HCT116 (cell line): Measurements from ENCODE around the gene MRPL34. TPM values are rescaled to one million over a fixed set of nuclear protein-coding genes. Genes with fewer than 3 reads are reported as not detected.

Source experiments
- ATAC-seq: fragments of 200-7000 bp; cut with Tn5 transposase; 2 replicates; pipeline ENCODE4 v1.9.1; 2020; ENCODE audit warnings: mild to moderate bottlenecking, moderate library complexity
- BruUV-seq: library from RNA; stranded (reverse); fragments of 400-500 nt; replicated peaks from 2 replicates; lab custom pipeline; 2021; lab: Mats Ljungman, UMichigan
- CTCF ChIA-PET: fragments of 300-600 bp; sonication (Branson Sonifier 250); formaldehyde crosslinking; loops from one replicate; lab custom pipeline; 2021; ENCODE audit warnings: antibody characterized with exemption; lab: Charles Lee
- POLR2A ChIA-PET: fragments of 300-600, 350-600 bp; sonication (Branson Sonifier 250); formaldehyde crosslinking; loops from one replicate; lab custom pipeline; 2021; ENCODE audit warnings: antibody characterized with exemption; lab: Charles Lee
- RAD21 ChIA-PET, 2 experiments: fragments of 300-600 bp; sonication (Branson Sonifier 250); formaldehyde crosslinking; loops; one replicate each; lab custom pipeline; 2023; ENCODE audit warnings: low total read pairs in 2 of 2; ENCODE audit not compliant: uncharacterized antibody in 2 of 2, unreplicated experiment in 2 of 2, low non-redundant PET in 1 of 2; lab: Charles Lee
- DNase-seq: peaks from one replicate; pipeline ENCODE4 v3.0.0-alpha.2; 2010; ENCODE audit warnings: low read depth, low spot score
- H2AFZ ChIP-seq: fragments of 200-600 bp; shearing (Covaris generic), sonication (generic); 2 replicates; pipeline ENCODE4 v1.6.1; 2017; ENCODE audit warnings: low read depth, mixed run types, mixed read lengths, antibody characterized with exemption, low read length; ENCODE audit not compliant: poor library complexity, severe bottlenecking
- H3K27ac ChIP-seq: 2 replicates; pipeline ENCODE4 v1.5.1; 2012; ENCODE audit warnings: low read depth, low read length
- H3K27me3 ChIP-seq: fragments of 200-600 bp; sonication (generic); 2 replicates; pipeline ENCODE4 v1.6.1; 2016; ENCODE audit warnings: mixed run types, low read length, mixed read lengths; ENCODE audit not compliant: insufficient read depth
- H3K36me3 ChIP-seq, 2 experiments: fragments of 200-500 bp in 1 of 2; fragments of 200-600 bp in 1 of 2; sonication (Bioruptor generic) in 1 of 2; sonication (generic) in 1 of 2; 2 replicates each; pipeline versions ENCODE4 v1.5.1 to v1.6.1; 2014 to 2016; ENCODE audit warnings: low read length in 2 of 2, inconsistent platforms in 1 of 2, mixed read lengths in 1 of 2, mixed run types in 1 of 2; ENCODE audit not compliant: insufficient read depth in 2 of 2, control insufficient read depth in 1 of 2
- H3K4me1 ChIP-seq, 2 experiments: fragments of 200-600 bp in 1 of 2; sonication (generic) in 1 of 2; 2 replicates each; pipeline versions ENCODE4 v1.5.1 to v1.6.1; 2012 to 2017; ENCODE audit warnings: low read length in 2 of 2, inconsistent platforms in 1 of 2, mild to moderate bottlenecking in 1 of 2, mixed read lengths in 1 of 2, mixed run types in 1 of 2, moderate library complexity in 1 of 2; ENCODE audit not compliant: insufficient read depth in 2 of 2, control insufficient read depth in 1 of 2
- H3K4me2 ChIP-seq: fragments of 200-600 bp; sonication (generic); 2 replicates; pipeline ENCODE4 v1.6.1; 2017; ENCODE audit warnings: mixed run types, low read length, mixed read lengths
- H3K4me3 ChIP-seq, 2 experiments: fragments of 200-600 bp in 1 of 2; sonication (generic) in 1 of 2; replicated peaks in 1 of 2; 2 replicates each; pipeline ENCODE4 v1.5.1; 2011 to 2016; ENCODE audit warnings: low read length in 2 of 2, control low read depth in 1 of 2, low read depth in 1 of 2, mild to moderate bottlenecking in 1 of 2, mixed read lengths in 1 of 2, mixed run types in 1 of 2
- H3K79me2 ChIP-seq: fragments of 200-600 bp; sonication (generic); 2 replicates; pipeline ENCODE4 v1.6.1; 2017; ENCODE audit warnings: mild to moderate bottlenecking, mixed run types, low read length, moderate library complexity, mixed read lengths; ENCODE audit not compliant: insufficient read depth
- H3K9ac ChIP-seq: fragments of 200-600 bp; sonication (generic); 2 replicates; pipeline ENCODE4 v1.6.1; 2016; ENCODE audit warnings: low read length, mixed read lengths
- H3K9me2 ChIP-seq: fragments of 200-600 bp; sonication (generic), shearing (Covaris generic); 2 replicates; pipeline ENCODE4 v1.6.1; 2017; ENCODE audit warnings: mixed run types, mild to moderate bottlenecking, moderate library complexity; ENCODE audit not compliant: insufficient read depth
- H3K9me3 ChIP-seq, 2 experiments: fragments of 200-500 bp in 1 of 2; fragments of 200-600 bp in 1 of 2; sonication (Bioruptor generic) in 1 of 2; sonication (generic) in 1 of 2; 2 replicates each; pipeline ENCODE4 v1.6.1; 2014 to 2017; ENCODE audit warnings: low read length in 2 of 2, mixed read lengths in 2 of 2, inconsistent platforms in 1 of 2, low read depth in 1 of 2, mild to moderate bottlenecking in 1 of 2, mixed run types in 1 of 2, moderate library complexity in 1 of 2; ENCODE audit not compliant: control insufficient read depth in 1 of 2, insufficient read depth in 1 of 2
- H4K20me1 ChIP-seq: fragments of 200-600 bp; sonication (generic), shearing (Covaris generic); 2 replicates; pipeline ENCODE4 v1.6.1; 2017; ENCODE audit warnings: mixed run types, mild to moderate bottlenecking, moderate library complexity; ENCODE audit not compliant: insufficient read depth
- ATF3 ChIP-seq: IDR thresholded peaks from 2 replicates; pipeline ENCODE4 v1.6.1; 2012
- CEBPB ChIP-seq: IDR thresholded peaks from 2 replicates; pipeline ENCODE4 v1.6.1; 2012; ENCODE audit warnings: low read depth
- EGR1 ChIP-seq: IDR thresholded peaks from 2 replicates; pipeline ENCODE4 v1.6.1; 2012; ENCODE audit warnings: low read depth
- ELF1 ChIP-seq: IDR thresholded peaks from 2 replicates; pipeline ENCODE4 v1.6.1; 2012; ENCODE audit warnings: low read depth, borderline replicate concordance
- EZH2 ChIP-seq: fragments of 200-600 bp; sonication (generic); IDR thresholded peaks from 2 replicates; pipeline ENCODE4 v1.6.1; 2017; ENCODE audit warnings: antibody characterized with exemption, mixed run types
- EZH2phosphoT487 ChIP-seq: fragments of 200-600 bp; IDR thresholded peaks from 2 replicates; pipeline ENCODE4 v1.6.1; 2018; ENCODE audit warnings: antibody characterized with exemption, borderline replicate concordance
- FOSL1 ChIP-seq: IDR thresholded peaks from 2 replicates; pipeline ENCODE4 v1.6.1; 2012; ENCODE audit warnings: low read depth
- JUND ChIP-seq: IDR thresholded peaks from 2 replicates; pipeline ENCODE4 v1.6.1; 2012
- MAX ChIP-seq: IDR thresholded peaks from 2 replicates; pipeline ENCODE4 v1.6.1; 2012
- POLR2AphosphoS5 ChIP-seq: IDR thresholded peaks from 2 replicates; pipeline ENCODE4 v1.6.1; 2011; ENCODE audit warnings: mild to moderate bottlenecking, low read depth, low read length, moderate library complexity
- RAD21 ChIP-seq: IDR thresholded peaks from 2 replicates; pipeline ENCODE4 v1.6.1; 2012; ENCODE audit warnings: low read depth, mild to moderate bottlenecking
- REST ChIP-seq: IDR thresholded peaks from 2 replicates; pipeline ENCODE4 v1.6.1; 2012; ENCODE audit warnings: low read depth
- SIN3A ChIP-seq: IDR thresholded peaks from 2 replicates; pipeline ENCODE4 v1.6.1; 2012; ENCODE audit warnings: low read depth
- SRF ChIP-seq: IDR thresholded peaks from 2 replicates; pipeline ENCODE4 v1.6.1; 2012; ENCODE audit warnings: low read depth
- ZBTB33 ChIP-seq: IDR thresholded peaks from 2 replicates; pipeline ENCODE4 v1.6.1; 2011; ENCODE audit warnings: mild to moderate bottlenecking, low read length, moderate library complexity; ENCODE audit not compliant: insufficient replicate concordance; ENCODE audit errors: extremely low read depth
- intact Hi-C: fragments of 100-400 bp; cut with micrococcal nuclease; formaldehyde crosslinking; loops from 2 replicates; pipeline ENCODE4 v1.10.0; 2022
- total RNA-seq: library from RNA; stranded (reverse); gene quantifications from one replicate; pipeline ENCODE4 v1.2.1, GENCODE V29; 2021; ENCODE audit not compliant: unreplicated experiment

Gene MRPL34
- total RNA-seq, 1 experiment from 2014 or later = 114 TPM

GRCh38 chr19:17294051-17294891 is 11.4 kb upstream of the MRPL34 start:
- RAD21 ChIA-PET = interaction anchor here in 1 of 2 experiments (1.2 kb wide), 1 partner anchor 11 kb away, joined by 3 read pairs; no protein-coding TSS in a partner anchor
- Histone ChIP-seq H2AFZ (no peak overlapping the region), H4K20me1 (no peaks in the 10 kb centered on the region), H3K79me2 (peaks cover 37% of the 10 kb centered on the region), H3K4me3 (peak overlapping the region; percentile 60 to 67), H3K27me3 (no peaks in the 10 kb centered on the region), H3K9me3 (no peaks in the 10 kb centered on the region; a peak in 1 of 4 replicates), H3K4me2 (peak overlapping the region; percentile 82), H3K27ac (peak overlapping the region; percentile 57), H3K36me3 (peaks cover 0 to 10% of the 10 kb centered on the region in 2 experiments; a peak in 2 of 4 replicates), H3K4me1 (peaks cover 20 to 44% of the 10 kb centered on the region in 2 experiments), H3K9me2 (no peaks in the 10 kb centered on the region), H3K9ac (peak overlapping the region; percentile 68; the same call in 1 of the 2 replicates)
- ATAC-seq (peak; percentile 30), DNase-seq (no peak)
- intact Hi-C loops = no loop called here
- CTCF ChIA-PET = interaction anchor here (1.1 to 1.7 kb wide), 4 partner anchors 11 to 92 kb away, joined by 4 to 7 read pairs (median 4); partner anchors contain the start of genes ANO8 and MRPL34
- no TSS peak for BruUV-seq
- TF ChIP-seq CEBPB = no peak
- TF ChIP-seq FOSL1 = no peak
- no peak for TF ChIP-seq JUND
- TF ChIP-seq ZBTB33 = no peak
- no peak for TF ChIP-seq SRF
- TF ChIP-seq EZH2phosphoT487 = no peak
- TF ChIP-seq RAD21 = no peak
- TF ChIP-seq REST = no peak
- no peak for TF ChIP-seq POLR2AphosphoS5
- no peak for TF ChIP-seq MAX
- no peak for TF ChIP-seq SIN3A
- TF ChIP-seq ELF1 = no peak
- no peak for TF ChIP-seq ATF3
- no peak for TF ChIP-seq EGR1
- no peak for TF ChIP-seq EZH2
- POLR2A ChIA-PET = interaction anchor here (1.0 to 2.4 kb wide), 3 partner anchors 10 to 95 kb away, joined by 3 to 22 read pairs (median 4); partner anchors contain the start of genes ABHD8, DDA1 and MRPL34
